ENCODE measurements around the gene ACOX3. TPM values are rescaled to one million over a fixed set of nuclear protein-coding genes. Genes with fewer than 3 reads are reported as not detected.
"Not testable (repeated sequence)": the region's sequence is repeated elsewhere in the genome, so short reads cannot be mapped to it uniquely, and the experiment has no call there.

The ACOX3 gene
- total RNA-seq, 1 donor from 2014 or later: 34.0 TPM

DNA sequence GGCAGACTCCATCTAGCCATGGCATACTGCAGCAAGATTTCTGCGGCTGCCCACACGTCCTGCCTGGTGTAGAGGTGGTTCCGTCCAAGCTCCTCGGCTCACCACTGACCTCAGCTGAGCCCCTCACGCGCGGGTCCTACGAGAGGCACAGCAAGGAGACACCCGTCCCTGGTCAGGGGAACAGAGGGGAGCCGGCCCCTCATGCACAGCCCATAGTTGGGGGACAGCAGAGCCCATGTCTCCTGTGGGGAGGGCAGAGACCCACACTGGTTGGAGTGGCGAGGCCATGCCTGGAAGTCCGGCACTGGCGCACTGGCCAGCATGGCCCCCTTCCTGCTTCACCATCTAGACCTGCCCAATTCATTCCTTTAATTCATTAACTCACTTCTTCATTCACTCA, 90.2 kb downstream of the ACOX3 start:
- Mint-ChIP-seq H3K27ac (no peak overlapping the region), H3K9me3 (peaks cover 6% of the 10 kb centered on the region), H3K4me1 (ENCODE audit: unreplicated experiment) (peaks cover 18% of the 10 kb centered on the region), H3K36me3 (peaks cover 3% of the 10 kb centered on the region), H3K27me3 (no peaks in the 10 kb centered on the region), H3K4me3 (no peak overlapping the region)
- no peak for TF ChIP-seq CTCF (conservative IDR thresholded peaks at IDR 0.05)
- peak; percentile 56 for DNase-seq (ENCODE audit: extremely low spot score, unreplicated experiment)

- no peak for TF ChIP-seq CTCF (conservative IDR thresholded peaks at IDR 0.05)
- peaks cover 13% of the 10 kb centered on the region for H3K4me1 Mint-ChIP-seq (ENCODE audit: unreplicated experiment)
- H3K27ac Mint-ChIP-seq: no peak overlapping the region
- DNase-seq (ENCODE audit: extremely low spot score, unreplicated experiment): peak; percentile 54
- no peaks in the 10 kb centered on the region for H3K27me3 Mint-ChIP-seq
- H3K9me3 Mint-ChIP-seq: peaks cover 5% of the 10 kb centered on the region
- peaks cover 3% of the 10 kb centered on the region for H3K36me3 Mint-ChIP-seq
- no peak overlapping the region for H3K4me3 Mint-ChIP-seq
Measured at GRCh38 chr4:8349664-8350236, 90.8 kb downstream of the ACOX3 start.

DNA sequence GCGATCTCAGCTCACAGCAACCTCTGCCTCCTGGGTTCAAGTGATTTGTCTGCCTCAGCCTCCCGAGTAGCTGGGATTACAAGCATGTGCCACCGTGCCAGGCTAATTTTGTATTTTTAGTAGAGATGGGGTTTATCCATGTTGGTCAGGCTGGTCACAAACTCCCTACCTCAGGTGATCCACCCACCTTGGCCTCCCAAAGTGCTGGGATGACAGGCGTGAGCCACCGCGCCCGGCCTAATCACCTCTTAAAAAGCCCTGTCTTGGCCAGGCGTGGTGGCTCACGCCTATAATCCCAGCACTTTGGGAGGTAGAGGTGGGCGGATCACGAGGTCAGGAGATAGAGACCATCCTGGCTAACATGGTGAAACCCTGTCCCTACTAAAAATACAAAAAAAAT, 91.3 kb downstream of the ACOX3 start:
- H3K36me3 Mint-ChIP-seq; DNase-seq (ENCODE audit: extremely low spot score, unreplicated experiment); H3K27me3 Mint-ChIP-seq; H3K9me3 Mint-ChIP-seq; H3K4me3 Mint-ChIP-seq; H3K4me1 Mint-ChIP-seq (ENCODE audit: unreplicated experiment); H3K27ac Mint-ChIP-seq: not testable (repeated sequence)

GRCh38 chr4:8348071-8348470, 92.5 kb downstream of the ACOX3 start:
- Mint-ChIP-seq H3K27me3 (no peaks in the 10 kb centered on the region), H3K36me3 (no peaks in the 10 kb centered on the region), H3K27ac (no peak overlapping the region), H3K9me3 (no peaks in the 10 kb centered on the region), H3K4me1 (ENCODE audit: unreplicated experiment) (peaks cover 7% of the 10 kb centered on the region), H3K4me3 (no peak overlapping the region)
- TF ChIP-seq CTCF (conservative IDR thresholded peaks at IDR 0.05): no peak
- DNase-seq (ENCODE audit: extremely low spot score, unreplicated experiment): peak; percentile 55

DNA sequence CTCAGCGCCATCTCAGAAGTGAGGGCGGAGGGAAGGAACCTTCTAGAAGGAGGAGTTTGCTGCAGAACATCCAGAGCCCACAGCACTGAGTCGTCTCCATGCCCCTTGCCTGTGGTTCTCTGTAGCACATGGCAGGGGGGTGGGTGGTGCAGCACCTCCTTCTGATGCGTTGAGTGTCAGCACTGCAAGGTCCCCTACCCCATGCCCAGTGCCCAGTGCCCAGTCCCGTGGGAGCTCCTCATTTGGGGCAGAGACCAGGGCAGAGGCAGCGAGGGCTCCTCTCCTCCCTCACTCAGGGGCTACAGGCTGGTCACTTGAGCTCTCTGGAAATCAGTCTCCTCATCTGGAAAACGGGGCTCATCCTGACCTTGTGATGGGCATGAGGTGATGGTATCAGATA, 92.9 kb downstream of the ACOX3 start:
- H3K27ac Mint-ChIP-seq: no peak overlapping the region
- no peak overlapping the region for H3K4me3 Mint-ChIP-seq
- H3K36me3 Mint-ChIP-seq: no peaks in the 10 kb centered on the region
- DNase-seq (ENCODE audit: extremely low spot score, unreplicated experiment): peak; percentile 42
- no peaks in the 10 kb centered on the region for H3K9me3 Mint-ChIP-seq
- H3K27me3 Mint-ChIP-seq: no peaks in the 10 kb centered on the region
- TF ChIP-seq CTCF (conservative IDR thresholded peaks at IDR 0.05): no peak
- H3K4me1 Mint-ChIP-seq (ENCODE audit: unreplicated experiment): peaks cover 7% of the 10 kb centered on the region

DNA sequence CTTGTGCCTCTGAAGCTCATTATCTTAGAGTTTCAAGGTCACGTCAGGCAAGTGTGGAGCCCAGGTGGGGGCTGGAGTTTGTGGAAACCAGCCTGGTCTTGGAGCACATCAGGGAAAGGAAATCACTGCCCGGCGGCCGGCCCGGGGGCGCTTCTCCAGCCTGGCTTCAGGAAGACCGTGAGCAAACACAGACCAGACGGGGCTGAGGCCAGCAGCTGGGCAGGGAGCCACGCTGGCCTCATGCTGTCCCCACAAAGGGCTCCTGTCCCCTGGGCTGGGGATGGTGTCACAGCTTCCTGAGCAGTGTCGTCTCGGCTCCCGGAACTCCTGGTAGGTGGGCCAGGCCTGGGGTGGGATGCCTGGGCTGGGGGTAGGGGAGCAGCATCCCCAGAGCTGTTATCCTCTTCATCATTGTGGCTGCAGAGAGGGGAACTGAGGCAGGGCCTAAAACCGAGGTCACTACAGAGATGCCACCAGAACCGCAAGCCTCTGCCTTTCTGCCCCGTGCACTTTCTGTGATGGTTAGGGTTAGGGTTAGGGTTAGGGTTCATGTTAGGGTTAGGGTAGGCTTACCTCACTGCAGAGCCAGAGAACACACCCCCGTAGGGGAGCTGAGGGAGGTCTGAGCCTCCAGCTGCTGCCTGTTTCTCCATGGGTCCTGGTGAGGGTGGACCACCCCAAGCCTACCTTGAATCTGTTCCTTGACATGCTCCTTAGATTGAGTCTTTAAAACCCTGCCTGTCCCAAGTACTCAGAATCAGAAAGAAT, 93.5 kb downstream of the ACOX3 start:
- Mint-ChIP-seq H3K36me3 (no peaks in the 10 kb centered on the region), H3K4me1 (ENCODE audit: unreplicated experiment) (peaks cover 5% of the 10 kb centered on the region)

More for the DNA sequence above, 93.5 kb downstream of the ACOX3 start:
- Mint-ChIP-seq H3K27ac (no peak overlapping the region), H3K27me3 (no peaks in the 10 kb centered on the region), H3K9me3 (no peaks in the 10 kb centered on the region), H3K4me3 (no peak overlapping the region)
- peak; percentile 58 for DNase-seq (ENCODE audit: extremely low spot score, unreplicated experiment)
- TF ChIP-seq CTCF (conservative IDR thresholded peaks at IDR 0.05): no peak
